GM12878 (cell line): ENCODE results near the gene IHH. TPM values are rescaled to one million over a fixed set of nuclear protein-coding genes. Genes with fewer than 3 reads are reported as not detected.
A peak's percentile ranks its signal among the peaks of the same experiment; 100 is the strongest.

Source experiments
- ATAC-seq: fragments of 200-7000 bp; cut with Tn5 transposase; 3 replicates; pipeline ENCODE4 v1.9.1; 2020; ENCODE audit warnings: mild to moderate bottlenecking, moderate library complexity
- BruUV-seq: library from RNA; stranded (reverse); fragments of 400-500 nt; replicated peaks from 2 replicates; lab custom pipeline; 2021; lab: Mats Ljungman, UMichigan
- CTCF ChIA-PET: fragments of 300-600 bp; sonication (Branson Sonifier 250); formaldehyde crosslinking; extraction: SDS; loops from one replicate; lab custom pipeline; 2021; ENCODE audit warnings: inconsistent platforms; lab: Yijun Ruan, JAX
- POLR2A ChIA-PET: fragments of 350-600 bp; formaldehyde crosslinking; extraction: SDS; loops from one replicate; lab custom pipeline; 2021; ENCODE audit warnings: inconsistent platforms; lab: Charles Lee
- RAD21 ChIA-PET: fragments of 300-600 bp; sonication (Branson Sonifier 250); formaldehyde crosslinking; loops from one replicate; lab custom pipeline; 2023; ENCODE audit warnings: antibody characterized with exemption; ENCODE audit not compliant: unreplicated experiment; lab: Charles Lee
- SMC1A ChIA-PET: fragments of 300-600 bp; sonication (Branson Sonifier 250); formaldehyde crosslinking; loops from one replicate; lab custom pipeline; 2023; ENCODE audit not compliant: unreplicated experiment, uncharacterized antibody; lab: Charles Lee
- DNase-seq: peaks from one replicate; pipeline ENCODE4 v3.0.0-alpha.2; 2011; ENCODE audit warnings: low read depth, low spot score
- FAIRE-seq: peaks from 3 replicates; lab custom pipeline; 2011; peaks lifted over from hg19 to GRCh38; lab: Jason Lieb, UNC
- H2AFZ ChIP-seq: 2 replicates; pipeline ENCODE4 v1.6.0; 2011; ENCODE audit warnings: low read depth, low read length, control low read depth; ENCODE audit not compliant: control insufficient read depth
- H3K27ac ChIP-seq: 2 replicates; pipeline ENCODE4 v1.5.1; 2011; ENCODE audit warnings: control low read depth; ENCODE audit not compliant: control insufficient read depth, insufficient read depth
- H3K27me3 ChIP-seq, 2 experiments: replicated peaks in 1 of 2; 2 replicates each; pipeline versions ENCODE4 v1.6.0 to v1.6.1; 2011; ENCODE audit warnings: low read length in 1 of 2; ENCODE audit not compliant: control insufficient read depth in 2 of 2, insufficient read depth in 2 of 2
- H3K36me3 ChIP-seq, 2 experiments: 2 replicates each; pipeline ENCODE4 v1.5.1; 2011; ENCODE audit warnings: low read length in 1 of 2; ENCODE audit not compliant: control insufficient read depth in 2 of 2, insufficient read depth in 2 of 2
- H3K4me1 ChIP-seq: 2 replicates; pipeline ENCODE4 v1.6.1; 2011; ENCODE audit warnings: mild to moderate bottlenecking, low read length, moderate library complexity, mixed read lengths; ENCODE audit not compliant: control insufficient read depth, insufficient read depth
- H3K4me2 ChIP-seq: 2 replicates; pipeline ENCODE4 v1.6.0; 2011; ENCODE audit warnings: control low read depth; ENCODE audit not compliant: control insufficient read depth, insufficient read depth
- H3K4me3 ChIP-seq: fragments of 200-600 bp; sonication (generic); 2 replicates; pipeline ENCODE4 v1.5.1; 2016
- H3K79me2 ChIP-seq: 2 replicates; pipeline ENCODE4 v1.6.0; 2011; ENCODE audit warnings: low read length; ENCODE audit not compliant: control insufficient read depth, insufficient read depth
- H3K9ac ChIP-seq: 2 replicates; pipeline ENCODE4 v1.8.0; 2011; ENCODE audit warnings: low read length, control low read depth, mixed read lengths; ENCODE audit not compliant: control insufficient read depth, insufficient read depth
- H3K9me3 ChIP-seq: replicated peaks from 3 replicates; pipeline ENCODE4 v1.5.1; 2011; ENCODE audit warnings: mild to moderate bottlenecking, low read length; ENCODE audit not compliant: control insufficient read depth, insufficient read depth
- H4K20me1 ChIP-seq: 2 replicates; pipeline ENCODE4 v1.6.0; 2011; ENCODE audit not compliant: control insufficient read depth, insufficient read depth
- BMI1 ChIP-seq: fragments of 450-650 bp; IDR thresholded peaks from 2 replicates; pipeline ENCODE4 v1.6.1; 2016; ENCODE audit warnings: mild to moderate bottlenecking, moderate library complexity, borderline replicate concordance
- CHD1 ChIP-seq: IDR thresholded peaks from 2 replicates; pipeline ENCODE4 v1.6.1; 2012; ENCODE audit warnings: low read depth, low read length, improper control_type of control experiment
- ELK1 ChIP-seq: IDR thresholded peaks from 2 replicates; pipeline ENCODE4 v1.6.1; 2012; ENCODE audit warnings: low read depth, low read length, improper control_type of control experiment
- FOS ChIP-seq: IDR thresholded peaks from 3 replicates; pipeline ENCODE4 v1.6.1; 2011; ENCODE audit warnings: borderline replicate concordance; ENCODE audit not compliant: insufficient read length; ENCODE audit errors: extremely low read depth
- JUNB ChIP-seq: IDR thresholded peaks from 2 replicates; pipeline ENCODE4 v1.6.1; 2016; ENCODE audit warnings: antibody characterized with exemption, mild to moderate bottlenecking
- MTA2 ChIP-seq: fragments of 450-650 bp; IDR thresholded peaks from 2 replicates; pipeline ENCODE4 v1.6.1; 2016; ENCODE audit warnings: low read depth, mild to moderate bottlenecking, moderate library complexity
- MYB ChIP-seq: fragments of 150-350 bp; IDR thresholded peaks from 2 replicates; pipeline ENCODE4 v1.6.1; 2014; ENCODE audit warnings: mild to moderate bottlenecking, low read depth, low read length, borderline replicate concordance
- SMAD1 ChIP-seq: fragments of 450-650 bp; IDR thresholded peaks from 2 replicates; pipeline ENCODE4 v1.6.1; 2018; ENCODE audit warnings: mild to moderate bottlenecking, low read depth; ENCODE audit not compliant: partially characterized antibody
- TBL1XR1 ChIP-seq: IDR thresholded peaks from 2 replicates; pipeline ENCODE4 v1.6.1; 2012; ENCODE audit warnings: low read depth, low read length, improper control_type of control experiment
- ZNF217 ChIP-seq: fragments of 450-650 bp; IDR thresholded peaks from 2 replicates; pipeline ENCODE4 v1.6.1; 2017; ENCODE audit warnings: antibody characterized with exemption, mild to moderate bottlenecking
- ZNF274 ChIP-seq: IDR thresholded peaks from one replicate; pipeline ENCODE4 v1.8.0; 2011; ENCODE audit not compliant: insufficient read length, insufficient read depth
- ZNF384 ChIP-seq: IDR thresholded peaks from 2 replicates; pipeline ENCODE4 v1.6.1; 2012; ENCODE audit warnings: low read depth, mild to moderate bottlenecking, low read length, improper control_type of control experiment, borderline replicate concordance
- WGBS: methylation state at CpG from one replicate; pipeline ENCODE4 v1.1.6; 2016; ENCODE audit warnings: low lambda C conversion rate; ENCODE audit not compliant: insufficient replicate concordance, insufficient coverage; ENCODE audit errors: missing lambda C conversion rate; 5-methylcytosine and 5-hydroxymethylcytosine counted together
- in situ Hi-C: fragments of 300-500 bp; cut with MboI; formaldehyde crosslinking; loops from 9 replicates; pipeline ENCODE4 v1.14.3; 2018; ENCODE audit warnings: mixed read lengths
- intact Hi-C: fragments of 100-400 bp; cut with micrococcal nuclease; formaldehyde crosslinking; loops from one replicate; pipeline ENCODE4 v1.14.2; 2022; ENCODE audit not compliant: unreplicated experiment
- polyA plus RNA-seq, 11 experiments: library from polyadenylated mRNA; depleted of rRNA in 4 of 11; unstranded in 6 of 11; stranded (reverse) in 5 of 11; fragments of >200 nt; fragmentation: Nextera tagmentation in 4 of 11; fragmentation: Illumina TruSeq in 1 of 11; extraction: Ambion mirVana in 4 of 11; extraction: Trizol in 1 of 11; gene quantifications; 1 replicate in 1 of 11; 2 replicates in 10 of 11; pipeline versions ENCODE4 v1.2.1 to v1.2.3, GENCODE V29; 2011 to 2016; ENCODE audit warnings: inconsistent platforms in 2 of 11, missing spikeins in 2 of 11, low read depth in 1 of 11
- total RNA-seq, 4 experiments: library from RNA; depleted of rRNA in 3 of 4; stranded (reverse); fragments of >200 nt in 3 of 4; fragmentation: Illumina TruSeq in 1 of 4; extraction: Trizol in 1 of 4; gene quantifications; 2 replicates each; pipeline versions ENCODE4 v1.2.1 to v1.2.3, GENCODE V29; 2013 to 2021
- TF ChIP-seq, protein P1 (sequence below), 3 experiments: IDR thresholded peaks in 2 of 3; conservative IDR thresholded peaks in 1 of 3; 2 replicates each; pipeline ENCODE4 v1.5.1; 2011; ENCODE audit warnings: low read depth in 3 of 3, low read length in 3 of 3, mild to moderate bottlenecking in 3 of 3, control low read depth in 2 of 3, moderate library complexity in 2 of 3, inconsistent platforms in 1 of 3, mixed read lengths in 1 of 3; ENCODE audit not compliant: control insufficient read depth in 2 of 3, insufficient read depth in 1 of 3; ENCODE audit errors: extremely low read depth in 1 of 3

Gene IHH
- total and polyA plus RNA-seq, 10 of the 15 experiments (the other 5 are each of a cell fraction or from before 2014, with no cell fraction given) = 0.04 TPM; not detected in 9

- no peak for TF ChIP-seq ZNF384
Observed at GRCh38 chr2:219090436-219091299, 29.9 kb upstream of the IHH start (continued).

DNA sequence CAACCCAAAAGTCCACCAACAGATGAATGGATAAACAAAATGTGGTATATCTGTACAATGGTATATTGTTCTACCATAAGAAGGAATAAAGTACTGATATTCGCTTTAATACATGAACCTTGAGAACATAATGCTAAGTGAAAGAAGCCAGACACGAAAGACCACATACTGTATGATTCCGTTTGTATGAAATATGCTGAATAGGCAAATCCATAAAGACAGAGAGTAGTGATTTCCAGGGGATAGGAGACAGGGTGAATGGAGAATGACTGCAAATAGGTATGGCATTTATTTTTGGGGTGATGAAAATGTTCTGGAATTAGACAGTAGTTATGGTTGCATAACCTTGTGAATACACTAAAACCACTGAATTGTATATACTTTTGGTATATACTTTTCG, 28.6 kb upstream of the IHH start:
- peak; percentile 52 for FAIRE-seq
- RAD21 ChIA-PET = no interaction called here
- H3K27ac ChIP-seq = no peak overlapping the region
- H3K4me3 ChIP-seq = no peak overlapping the region
- H4K20me1 ChIP-seq = peaks cover 3% of the 10 kb centered on the region; the same call in 1 of the 2 replicates
- peaks cover 14% of the 10 kb centered on the region for H3K4me1 ChIP-seq
- no peak for TF ChIP-seq ELK1
- TF ChIP-seq FOS = no peak
- no peak for TF ChIP-seq CHD1
- TF ChIP-seq, protein P1, sequence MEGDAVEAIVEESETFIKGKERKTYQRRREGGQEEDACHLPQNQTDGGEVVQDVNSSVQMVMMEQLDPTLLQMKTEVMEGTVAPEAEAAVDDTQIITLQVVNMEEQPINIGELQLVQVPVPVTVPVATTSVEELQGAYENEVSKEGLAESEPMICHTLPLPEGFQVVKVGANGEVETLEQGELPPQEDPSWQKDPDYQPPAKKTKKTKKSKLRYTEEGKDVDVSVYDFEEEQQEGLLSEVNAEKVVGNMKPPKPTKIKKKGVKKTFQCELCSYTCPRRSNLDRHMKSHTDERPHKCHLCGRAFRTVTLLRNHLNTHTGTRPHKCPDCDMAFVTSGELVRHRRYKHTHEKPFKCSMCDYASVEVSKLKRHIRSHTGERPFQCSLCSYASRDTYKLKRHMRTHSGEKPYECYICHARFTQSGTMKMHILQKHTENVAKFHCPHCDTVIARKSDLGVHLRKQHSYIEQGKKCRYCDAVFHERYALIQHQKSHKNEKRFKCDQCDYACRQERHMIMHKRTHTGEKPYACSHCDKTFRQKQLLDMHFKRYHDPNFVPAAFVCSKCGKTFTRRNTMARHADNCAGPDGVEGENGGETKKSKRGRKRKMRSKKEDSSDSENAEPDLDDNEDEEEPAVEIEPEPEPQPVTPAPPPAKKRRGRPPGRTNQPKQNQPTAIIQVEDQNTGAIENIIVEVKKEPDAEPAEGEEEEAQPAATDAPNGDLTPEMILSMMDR (IDR thresholded peaks at IDR 0.05 in 2 of 3, conservative IDR thresholded peaks at IDR 0.05 in 1 of 3; ENCODE audit: control insufficient read depth in 2 of 3, extremely low read depth in 1 of 3, insufficient read depth in 1 of 3, low read depth in 3 of 3, low read length in 3 of 3) = no peak
- TF ChIP-seq BMI1 = no peak
- TF ChIP-seq ZNF217 = no peak
- no peak for TF ChIP-seq MYB
- TF ChIP-seq JUNB = no peak
- no peak for TF ChIP-seq ZNF274
- no peak for TF ChIP-seq MTA2
- TF ChIP-seq SMAD1 = no peak
- no peak for TF ChIP-seq TBL1XR1
- in situ Hi-C loops = no loop called here
- H3K9me3 ChIP-seq = no peaks in the 10 kb centered on the region
- SMC1A ChIA-PET = no interaction called here
- no peak overlapping the region for H2AFZ ChIP-seq
- H3K79me2 ChIP-seq = no peaks in the 10 kb centered on the region
- WGBS = 89% methylated on average over 4 of the region's 4 CpGs
- POLR2A ChIA-PET = no interaction called here
- no peak overlapping the region for H3K4me2 ChIP-seq
- BruUV-seq = no TSS peak
- H3K36me3 ChIP-seq = no peaks in the 10 kb centered on the region
- no peak overlapping the region for H3K9ac ChIP-seq
- ATAC-seq = no peak
- intact Hi-C loops = no loop called here
- no peak for DNase-seq
- CTCF ChIA-PET = interaction anchor here (1.0 to 26.8 kb wide), 3 partner anchors 14 to 59 kb away, joined by 3 to 365 read pairs (median 58); no protein-coding TSS in a partner anchor
- H3K27me3 ChIP-seq = no peaks in the 10 kb centered on the region
